Uterus (tissue), 2 donors: ENCODE results near the gene GJC2.

Experiments
- POLR2A ChIP-seq, 2 donors: fragments of 450-650 bp; IDR thresholded peaks; one replicate each; pipeline ENCODE4 v1.6.1; 2016; ENCODE audit warnings: antibody characterized with exemption in 2 of 2, mild to moderate bottlenecking in 1 of 2, moderate library complexity in 1 of 2
- TF ChIP-seq, protein P1 (sequence below), 4 experiments: fragments of 200-600 bp in 2 of 4; fragments of 450-650 bp in 2 of 4; sonication (generic) in 2 of 4; IDR thresholded peaks; one replicate each; pipeline ENCODE4 v1.5.1; 2016 to 2019; ENCODE audit warnings: antibody characterized with exemption in 4 of 4, mild to moderate bottlenecking in 2 of 4, moderate library complexity in 1 of 4

DNA sequence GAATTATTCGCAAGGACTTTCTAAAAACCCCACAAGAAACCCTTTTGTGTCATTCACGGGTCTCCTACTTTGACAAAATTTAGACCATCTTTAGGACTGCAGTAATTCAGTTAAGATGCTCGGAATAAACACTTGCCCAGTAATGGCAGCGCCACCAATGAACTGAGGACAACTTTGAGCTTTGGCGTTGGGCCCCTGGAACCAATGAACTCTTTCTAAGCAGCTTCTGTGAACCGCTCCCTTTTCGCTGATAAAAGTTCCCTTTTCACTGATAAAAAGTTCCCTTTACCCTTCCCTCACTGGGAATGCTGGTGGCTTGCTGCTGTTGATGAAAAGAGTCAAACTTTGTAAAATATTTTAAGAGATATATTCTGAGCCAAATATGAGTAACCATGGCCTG lies 39.2 kb upstream of the GJC2 start:
- TF ChIP-seq, protein P1, sequence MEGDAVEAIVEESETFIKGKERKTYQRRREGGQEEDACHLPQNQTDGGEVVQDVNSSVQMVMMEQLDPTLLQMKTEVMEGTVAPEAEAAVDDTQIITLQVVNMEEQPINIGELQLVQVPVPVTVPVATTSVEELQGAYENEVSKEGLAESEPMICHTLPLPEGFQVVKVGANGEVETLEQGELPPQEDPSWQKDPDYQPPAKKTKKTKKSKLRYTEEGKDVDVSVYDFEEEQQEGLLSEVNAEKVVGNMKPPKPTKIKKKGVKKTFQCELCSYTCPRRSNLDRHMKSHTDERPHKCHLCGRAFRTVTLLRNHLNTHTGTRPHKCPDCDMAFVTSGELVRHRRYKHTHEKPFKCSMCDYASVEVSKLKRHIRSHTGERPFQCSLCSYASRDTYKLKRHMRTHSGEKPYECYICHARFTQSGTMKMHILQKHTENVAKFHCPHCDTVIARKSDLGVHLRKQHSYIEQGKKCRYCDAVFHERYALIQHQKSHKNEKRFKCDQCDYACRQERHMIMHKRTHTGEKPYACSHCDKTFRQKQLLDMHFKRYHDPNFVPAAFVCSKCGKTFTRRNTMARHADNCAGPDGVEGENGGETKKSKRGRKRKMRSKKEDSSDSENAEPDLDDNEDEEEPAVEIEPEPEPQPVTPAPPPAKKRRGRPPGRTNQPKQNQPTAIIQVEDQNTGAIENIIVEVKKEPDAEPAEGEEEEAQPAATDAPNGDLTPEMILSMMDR (IDR thresholded peaks at IDR 0.05) = no peak
- no peak for TF ChIP-seq POLR2A (IDR thresholded peaks at IDR 0.05)
